ENCODE data around the gene DUOXA2.
A peak's percentile ranks its signal among the peaks of the same experiment; 100 is the strongest.
"Not testable (repeated sequence)": the region's sequence is repeated elsewhere in the genome, so short reads cannot be mapped to it uniquely, and the experiment has no call there.

DUOXA2 gene

GRCh38 chr15:45114076-45114750 is at the start of gene DUOXA2, which contains the start of gene DUOX2:
Gene DUOXA2, plus strand, starts transcription at chr15:45114326. Its CDS starts 280 bp downstream, at chr15:45114606.
Gene DUOX2, minus strand, starts transcription at chr15:45114172. Its CDS starts 761 bp downstream, at chr15:45113411.
- peaks cover 79% of the 10 kb centered on the region for H3K27me3 Mint-ChIP-seq
- H3K36me3 Mint-ChIP-seq (ENCODE audit: low read depth): no peaks in the 10 kb centered on the region
- H3K4me3 Mint-ChIP-seq: no peak within 1 kb of the TSS
- H3K27ac Mint-ChIP-seq: peak within 1 kb of the TSS; percentile 38
- no peaks in the 10 kb centered on the region for H3K9me3 Mint-ChIP-seq
- peaks cover 38% of the 10 kb centered on the region for H3K4me1 Mint-ChIP-seq (ENCODE audit: low read depth)

GRCh38 chr15:45064386-45064785 is 49.7 kb upstream of the DUOXA2 start:
- Mint-ChIP-seq H3K4me1 (ENCODE audit: low read depth) (peaks cover 12% of the 10 kb centered on the region), H3K27ac (no peak overlapping the region), H3K4me3 (no peak overlapping the region), H3K36me3 (ENCODE audit: low read depth) (peaks cover 46% of the 10 kb centered on the region), H3K9me3 (no peaks in the 10 kb centered on the region), H3K27me3 (no peaks in the 10 kb centered on the region)

GRCh38 chr15:45069942-45070360 is 44.2 kb upstream of the DUOXA2 start:
- H3K27ac Mint-ChIP-seq; H3K4me3 Mint-ChIP-seq; H3K27me3 Mint-ChIP-seq; H3K9me3 Mint-ChIP-seq; H3K4me1 Mint-ChIP-seq (ENCODE audit: low read depth): not testable (repeated sequence)
- H3K36me3 Mint-ChIP-seq (ENCODE audit: low read depth): peaks cover 20% of the 10 kb centered on the region

DNA sequence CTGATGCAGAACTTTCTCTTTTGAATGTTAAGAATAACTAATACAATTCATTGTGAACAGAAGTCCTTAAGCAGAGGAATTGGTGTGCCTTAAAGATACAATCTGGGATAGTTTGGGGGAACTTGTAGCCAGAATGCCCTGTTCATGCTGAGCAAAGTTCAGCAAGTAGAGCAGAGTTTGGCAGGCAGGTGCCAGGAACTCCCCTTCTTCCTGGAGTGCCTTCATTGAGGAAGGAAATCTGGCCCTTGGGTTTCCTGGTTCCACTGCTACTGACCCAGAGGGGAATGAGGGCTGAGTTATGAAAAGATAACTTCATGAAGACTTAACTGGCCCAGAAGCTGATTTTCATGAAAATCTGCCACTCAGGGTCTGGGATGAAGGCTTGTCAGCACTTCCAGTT is 40.5 kb upstream of the DUOXA2 start:
- H3K36me3 Mint-ChIP-seq (ENCODE audit: low read depth); H3K4me3 Mint-ChIP-seq; H3K27me3 Mint-ChIP-seq; H3K4me1 Mint-ChIP-seq (ENCODE audit: low read depth); H3K27ac Mint-ChIP-seq; H3K9me3 Mint-ChIP-seq: not testable (repeated sequence)

- not testable (repeated sequence) for H3K4me3 Mint-ChIP-seq; H3K36me3 Mint-ChIP-seq (ENCODE audit: low read depth); H3K9me3 Mint-ChIP-seq; H3K27me3 Mint-ChIP-seq; H3K4me1 Mint-ChIP-seq (ENCODE audit: low read depth); H3K27ac Mint-ChIP-seq
These were observed 38.4 kb upstream of the DUOXA2 start for GRCh38 chr15:45075440-45076320.

GRCh38 chr15:45077391-45077790 is 36.7 kb upstream of the DUOXA2 start:
- H3K9me3 Mint-ChIP-seq; H3K27me3 Mint-ChIP-seq; H3K27ac Mint-ChIP-seq; H3K4me3 Mint-ChIP-seq; H3K4me1 Mint-ChIP-seq (ENCODE audit: low read depth); H3K36me3 Mint-ChIP-seq (ENCODE audit: low read depth): not testable (repeated sequence)

- H3K27me3 Mint-ChIP-seq, H3K27ac Mint-ChIP-seq: not testable (repeated sequence)
These were observed 34.9 kb upstream of the DUOXA2 start for GRCh38 chr15:45079201-45079600.

DNA sequence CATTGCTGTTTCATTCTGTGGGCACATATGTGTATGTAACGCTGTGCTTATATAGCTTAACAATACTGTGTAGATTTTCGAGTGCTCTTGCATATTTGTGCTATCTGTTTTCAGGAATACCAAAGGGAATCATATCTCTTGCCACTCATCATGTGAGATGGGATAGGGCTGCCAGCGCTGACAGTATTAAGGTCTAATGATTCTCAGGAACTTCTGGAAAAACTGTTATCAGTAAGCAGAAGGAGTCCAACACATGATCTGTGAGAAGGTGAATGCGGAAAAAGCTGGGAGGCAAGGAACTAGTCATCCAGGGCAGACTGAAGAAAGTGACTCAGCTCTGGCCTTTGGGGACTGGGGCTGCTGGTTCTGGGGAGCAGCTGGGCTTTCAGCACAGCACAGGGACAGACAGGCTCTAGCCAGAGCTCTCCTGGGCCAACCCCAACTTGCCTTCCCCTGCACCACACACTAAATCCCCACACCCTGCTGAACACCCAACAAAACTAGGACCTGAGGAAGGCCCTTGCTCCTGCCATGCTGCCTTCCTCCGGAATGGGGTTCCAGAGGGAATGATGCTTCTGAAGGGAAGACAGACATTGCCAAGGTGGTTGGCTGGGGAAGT is 34.4 kb upstream of the DUOXA2 start:
- not testable (repeated sequence) for H3K36me3 Mint-ChIP-seq (ENCODE audit: low read depth); H3K4me3 Mint-ChIP-seq; H3K27ac Mint-ChIP-seq; H3K9me3 Mint-ChIP-seq; H3K27me3 Mint-ChIP-seq; H3K4me1 Mint-ChIP-seq (ENCODE audit: low read depth)

More at GRCh38 chr15:45079201-45079600, 34.9 kb upstream of the DUOXA2 start:
- H3K9me3 Mint-ChIP-seq; H3K4me1 Mint-ChIP-seq (ENCODE audit: low read depth); H3K4me3 Mint-ChIP-seq; H3K36me3 Mint-ChIP-seq (ENCODE audit: low read depth): not testable (repeated sequence)

GRCh38 chr15:45080593-45080992 is 33.5 kb upstream of the DUOXA2 start:
- not testable (repeated sequence) for H3K4me1 Mint-ChIP-seq (ENCODE audit: low read depth); H3K36me3 Mint-ChIP-seq (ENCODE audit: low read depth); H3K27ac Mint-ChIP-seq; H3K27me3 Mint-ChIP-seq; H3K4me3 Mint-ChIP-seq; H3K9me3 Mint-ChIP-seq

GRCh38 chr15:45082412-45082811 is 31.7 kb upstream of the DUOXA2 start:
- not testable (repeated sequence) for H3K4me3 Mint-ChIP-seq; H3K4me1 Mint-ChIP-seq (ENCODE audit: low read depth); H3K27ac Mint-ChIP-seq; H3K9me3 Mint-ChIP-seq; H3K36me3 Mint-ChIP-seq (ENCODE audit: low read depth)
- peaks cover 14% of the 10 kb centered on the region for H3K27me3 Mint-ChIP-seq

GRCh38 chr15:45083223-45083622 is 30.9 kb upstream of the DUOXA2 start:
- Mint-ChIP-seq H3K27ac (no peak overlapping the region), H3K36me3 (ENCODE audit: low read depth) (no peaks in the 10 kb centered on the region), H3K9me3 (no peaks in the 10 kb centered on the region), H3K4me3 (no peak overlapping the region), H3K27me3 (peaks cover 20% of the 10 kb centered on the region), H3K4me1 (ENCODE audit: low read depth) (no peaks in the 10 kb centered on the region)

- Mint-ChIP-seq H3K9me3 (no peaks in the 10 kb centered on the region), H3K4me1 (ENCODE audit: low read depth) (no peaks in the 10 kb centered on the region), H3K27ac (no peak overlapping the region)
These were observed 30.0 kb upstream of the DUOXA2 start for GRCh38 chr15:45084163-45084562.

GRCh38 chr15:45087513-45087912 is 26.6 kb upstream of the DUOXA2 start:
- H3K27me3 Mint-ChIP-seq: peaks cover 41% of the 10 kb centered on the region
- no peaks in the 10 kb centered on the region for H3K36me3 Mint-ChIP-seq (ENCODE audit: low read depth)

More at GRCh38 chr15:45084163-45084562, 30.0 kb upstream of the DUOXA2 start:
- H3K36me3 Mint-ChIP-seq (ENCODE audit: low read depth): no peaks in the 10 kb centered on the region
- no peak overlapping the region for H3K4me3 Mint-ChIP-seq
- peaks cover 24% of the 10 kb centered on the region for H3K27me3 Mint-ChIP-seq

DNA sequence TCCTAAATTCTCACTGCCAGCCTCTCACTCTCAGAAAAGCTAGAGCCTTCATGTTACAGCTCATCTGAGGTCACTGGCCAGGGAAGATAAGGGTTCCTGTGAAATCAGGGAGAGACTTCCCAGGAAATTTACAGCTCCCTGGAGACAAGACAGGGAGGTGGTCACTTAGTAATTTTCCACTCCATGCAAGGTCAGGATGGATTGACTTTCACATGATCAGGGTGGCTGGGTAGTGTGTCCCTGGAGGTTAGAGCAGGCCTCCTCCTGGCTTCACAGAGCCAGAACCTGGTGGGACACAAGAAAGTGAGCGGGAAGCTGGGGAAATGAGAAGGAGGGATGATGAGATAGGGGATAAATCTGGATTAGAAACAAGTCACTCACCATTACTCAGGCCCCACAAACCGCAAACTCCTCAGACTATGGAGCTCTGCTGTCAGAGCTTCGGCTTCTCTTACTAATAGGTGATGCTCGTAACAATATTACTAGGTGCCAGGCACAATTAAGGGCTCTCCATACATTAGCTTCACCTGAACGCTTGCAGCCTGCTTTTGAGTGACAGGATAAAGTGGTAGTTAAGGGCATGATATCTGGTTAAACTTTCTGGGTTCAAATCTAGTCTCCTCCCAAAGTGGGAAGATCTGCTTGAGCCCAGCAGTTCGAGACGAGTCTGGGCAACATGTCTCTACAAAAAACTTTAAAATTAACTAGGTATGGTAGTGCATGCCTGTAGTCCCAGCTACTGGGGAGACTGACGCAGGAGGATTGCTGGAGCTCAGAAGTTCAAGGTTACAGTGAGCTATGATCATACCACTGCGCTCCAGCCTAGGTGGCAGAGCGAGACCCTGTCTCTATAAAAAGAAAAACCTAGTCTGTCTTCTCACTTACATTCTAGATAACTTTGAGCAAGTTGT is 25.1 kb upstream of the DUOXA2 start:
- Mint-ChIP-seq H3K4me1 (ENCODE audit: low read depth) (no peaks in the 10 kb centered on the region), H3K9me3 (no peaks in the 10 kb centered on the region), H3K36me3 (ENCODE audit: low read depth) (no peaks in the 10 kb centered on the region), H3K4me3 (no peak overlapping the region), H3K27ac (no peak overlapping the region), H3K27me3 (peaks cover 41% of the 10 kb centered on the region)

More at GRCh38 chr15:45087513-45087912, 26.6 kb upstream of the DUOXA2 start:
- Mint-ChIP-seq H3K27ac (no peak overlapping the region), H3K4me3 (no peak overlapping the region), H3K4me1 (ENCODE audit: low read depth) (no peaks in the 10 kb centered on the region), H3K9me3 (no peaks in the 10 kb centered on the region)
